Activated T-helper 1 cell treated with anti-CD3 and anti-CD28 coated beads, Interleukin-12 subunit alpha, Interleukin-12 subunit beta, Interleukin-2, Interleukin-4 antibody, amounts not matched to agents 30 ng/mL and 10 ng/mL and 1 ng/mL, durations not matched to agents 14 hours and 24 hours and 36 hours (primary cell): ENCODE measurements around the gene SBF1. TPM values are rescaled to one million over a fixed set of nuclear protein-coding genes. Genes with fewer than 3 reads are reported as not detected.
A peak's percentile ranks its signal among the peaks of the same experiment; 100 is the strongest.

Experiments
- DNase-seq: peaks from one replicate; pipeline ENCODE4 v3.0.0; 2021; ENCODE audit warnings: low spot score
- H3K27ac Mint-ChIP-seq: one replicate; pipeline ENCODE4 v1.8.0; 2021; ENCODE audit warnings: mild to moderate bottlenecking, mixed read lengths
- H3K27me3 Mint-ChIP-seq: one replicate; pipeline ENCODE4 v1.8.0; 2022; ENCODE audit warnings: mild to moderate bottlenecking, moderate library complexity, mixed read lengths; ENCODE audit not compliant: insufficient read depth
- H3K36me3 Mint-ChIP-seq: one replicate; pipeline ENCODE4 v1.8.0; 2021; ENCODE audit warnings: low read depth, mixed read lengths
- H3K4me1 Mint-ChIP-seq: one replicate; pipeline ENCODE4 v1.8.0; 2021; ENCODE audit warnings: low read depth, mixed read lengths
- H3K4me3 Mint-ChIP-seq: one replicate; pipeline ENCODE4 v1.8.0; 2021; ENCODE audit warnings: mild to moderate bottlenecking, moderate library complexity, mixed read lengths
- H3K9me3 Mint-ChIP-seq: one replicate; pipeline ENCODE4 v1.8.0; 2021; ENCODE audit warnings: mixed read lengths
- intact Hi-C: fragments of 100-400 bp; cut with micrococcal nuclease; formaldehyde crosslinking; loops from one replicate; pipeline ENCODE4 v1.15.1; 2024
- total RNA-seq: library from RNA; stranded (reverse); gene quantifications from 2 replicates; pipeline ENCODE4 v1.2.3, GENCODE V29; 2022

SBF1 gene
- total RNA-seq, 1 donor from 2014 or later, result 116 TPM

GRCh38 chr22:50446708-50447575 is 27.9 kb downstream of the SBF1 start:
- Mint-ChIP-seq H3K9me3 (no peaks in the 10 kb centered on the region), H3K27me3 (no peaks in the 10 kb centered on the region), H3K27ac (no peak overlapping the region), H3K4me3 (no peak overlapping the region), H3K36me3 (peaks cover 26% of the 10 kb centered on the region), H3K4me1 (no peaks in the 10 kb centered on the region)
- intact Hi-C loops, result no loop called here
- DNase-seq, result no peak

- no peak for DNase-seq
- Mint-ChIP-seq H3K4me1 (no peaks in the 10 kb centered on the region), H3K27ac (peak overlapping the region; percentile 55), H3K27me3 (no peaks in the 10 kb centered on the region), H3K4me3 (no peak overlapping the region), H3K9me3 (no peaks in the 10 kb centered on the region), H3K36me3 (peaks cover 21% of the 10 kb centered on the region)
- intact Hi-C loops, result no loop called here
Observed at GRCh38 chr22:50445880-50446707, 28.7 kb downstream of the SBF1 start.

- intact Hi-C loops, result no loop called here
- Mint-ChIP-seq H3K27me3 (no peaks in the 10 kb centered on the region), H3K4me3 (no peak overlapping the region)
Observed at GRCh38 chr22:50445071-50445879, 29.6 kb downstream of the SBF1 start.

GRCh38 chr22:50444663-50445062 is 30.2 kb downstream of the SBF1 start:
- H3K27me3 Mint-ChIP-seq, result no peaks in the 10 kb centered on the region
- no peaks in the 10 kb centered on the region for H3K9me3 Mint-ChIP-seq
- intact Hi-C loops, result no loop called here
- no peak overlapping the region for H3K4me3 Mint-ChIP-seq
- no peaks in the 10 kb centered on the region for H3K4me1 Mint-ChIP-seq
- DNase-seq, result no peak
- peaks cover 14% of the 10 kb centered on the region for H3K36me3 Mint-ChIP-seq
- H3K27ac Mint-ChIP-seq, result no peak overlapping the region

More at GRCh38 chr22:50445071-50445879, 29.6 kb downstream of the SBF1 start:
- H3K27ac Mint-ChIP-seq, result peak overlapping the region; percentile 55
- peaks cover 17% of the 10 kb centered on the region for H3K36me3 Mint-ChIP-seq
- H3K9me3 Mint-ChIP-seq, result no peaks in the 10 kb centered on the region
- no peaks in the 10 kb centered on the region for H3K4me1 Mint-ChIP-seq
- no peak for DNase-seq

GRCh38 chr22:50443801-50444625 is 30.8 kb downstream of the SBF1 start:
- no peak for DNase-seq
- H3K4me1 Mint-ChIP-seq, result no peaks in the 10 kb centered on the region
- peaks cover 11% of the 10 kb centered on the region for H3K36me3 Mint-ChIP-seq
- no peaks in the 10 kb centered on the region for H3K27me3 Mint-ChIP-seq
- no peak overlapping the region for H3K27ac Mint-ChIP-seq
- intact Hi-C loops, result no loop called here
- no peaks in the 10 kb centered on the region for H3K9me3 Mint-ChIP-seq
- H3K4me3 Mint-ChIP-seq, result no peak overlapping the region

- DNase-seq, result no peak
- H3K4me1 Mint-ChIP-seq, result no peaks in the 10 kb centered on the region
- H3K27me3 Mint-ChIP-seq, result no peaks in the 10 kb centered on the region
- H3K4me3 Mint-ChIP-seq, result no peak overlapping the region
- peak overlapping the region; percentile 55 for H3K27ac Mint-ChIP-seq
- H3K9me3 Mint-ChIP-seq, result no peaks in the 10 kb centered on the region
- intact Hi-C loops, result no loop called here
- H3K36me3 Mint-ChIP-seq, result peaks cover 6% of the 10 kb centered on the region
Observed at GRCh38 chr22:50443197-50443596, 31.6 kb downstream of the SBF1 start.

GRCh38 chr22:50441428-50441993 is 33.3 kb downstream of the SBF1 start:
- DNase-seq, result no peak
- no peak overlapping the region for H3K4me3 Mint-ChIP-seq
- H3K27me3 Mint-ChIP-seq, result no peaks in the 10 kb centered on the region
- H3K9me3 Mint-ChIP-seq, result no peaks in the 10 kb centered on the region
- no peak overlapping the region for H3K27ac Mint-ChIP-seq
- H3K4me1 Mint-ChIP-seq, result no peaks in the 10 kb centered on the region
- H3K36me3 Mint-ChIP-seq, result peaks cover 5% of the 10 kb centered on the region
- intact Hi-C loops, result no loop called here

- no peaks in the 10 kb centered on the region for H3K4me1 Mint-ChIP-seq
- H3K9me3 Mint-ChIP-seq, result no peaks in the 10 kb centered on the region
- DNase-seq, result no peak
- no peak overlapping the region for H3K4me3 Mint-ChIP-seq
- no peak overlapping the region for H3K27ac Mint-ChIP-seq
- H3K27me3 Mint-ChIP-seq, result no peaks in the 10 kb centered on the region
- peaks cover 2% of the 10 kb centered on the region for H3K36me3 Mint-ChIP-seq
- intact Hi-C loops, result no loop called here
Observed at GRCh38 chr22:50440544-50441249, 34.1 kb downstream of the SBF1 start.

GRCh38 chr22:50439871-50440331 is 34.9 kb downstream of the SBF1 start:
- H3K4me3 Mint-ChIP-seq, result no peak overlapping the region
- H3K36me3 Mint-ChIP-seq, result peaks cover 6% of the 10 kb centered on the region
- H3K9me3 Mint-ChIP-seq, result no peaks in the 10 kb centered on the region
- no peaks in the 10 kb centered on the region for H3K4me1 Mint-ChIP-seq
- no peaks in the 10 kb centered on the region for H3K27me3 Mint-ChIP-seq
- DNase-seq, result no peak
- intact Hi-C loops, result no loop called here
- H3K27ac Mint-ChIP-seq, result no peak overlapping the region

GRCh38 chr22:50439314-50439870 is 35.4 kb downstream of the SBF1 start:
- no peak for DNase-seq
- H3K36me3 Mint-ChIP-seq, result peaks cover 6% of the 10 kb centered on the region
- intact Hi-C loops, result no loop called here
- no peaks in the 10 kb centered on the region for H3K4me1 Mint-ChIP-seq
- H3K27ac Mint-ChIP-seq, result no peak overlapping the region
- no peaks in the 10 kb centered on the region for H3K27me3 Mint-ChIP-seq
- no peak overlapping the region for H3K4me3 Mint-ChIP-seq
- no peaks in the 10 kb centered on the region for H3K9me3 Mint-ChIP-seq
